Measurements from ENCODE around the gene AR.
"Not testable (repeated sequence)": the region's sequence is repeated elsewhere in the genome, so short reads cannot be mapped to it uniquely, and the experiment has no call there.

DNA sequence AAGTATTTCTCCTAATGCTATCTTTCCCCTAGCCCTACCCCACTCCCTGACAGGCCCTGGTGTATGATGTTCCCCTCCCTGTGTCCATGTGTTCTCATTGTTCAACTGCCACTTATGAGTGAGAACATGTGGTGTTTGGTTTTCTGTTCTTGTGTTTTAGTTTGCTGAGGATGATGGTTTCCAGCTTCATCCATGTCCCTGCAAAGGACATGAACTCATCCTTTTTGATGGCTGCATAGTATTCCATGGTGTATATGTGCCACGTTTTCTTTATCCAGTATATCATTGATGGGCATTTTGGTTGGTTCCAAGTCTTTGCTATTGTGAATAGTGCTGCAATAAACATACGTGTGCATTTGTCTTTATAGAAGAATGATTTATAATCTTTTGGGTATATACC lies 126.9 kb downstream of the AR start:
- TF ChIP-seq RXRA (IDR thresholded peaks at IDR 0.05); JUND (IDR thresholded peaks at IDR 0.05); FOXA1 (IDR thresholded peaks at IDR 0.05); HNF4G (IDR thresholded peaks at IDR 0.05); EGR1 (IDR thresholded peaks at IDR 0.05; ENCODE audit: low read depth in 2 of 2): not testable (repeated sequence)
- TF ChIP-seq, protein P1, sequence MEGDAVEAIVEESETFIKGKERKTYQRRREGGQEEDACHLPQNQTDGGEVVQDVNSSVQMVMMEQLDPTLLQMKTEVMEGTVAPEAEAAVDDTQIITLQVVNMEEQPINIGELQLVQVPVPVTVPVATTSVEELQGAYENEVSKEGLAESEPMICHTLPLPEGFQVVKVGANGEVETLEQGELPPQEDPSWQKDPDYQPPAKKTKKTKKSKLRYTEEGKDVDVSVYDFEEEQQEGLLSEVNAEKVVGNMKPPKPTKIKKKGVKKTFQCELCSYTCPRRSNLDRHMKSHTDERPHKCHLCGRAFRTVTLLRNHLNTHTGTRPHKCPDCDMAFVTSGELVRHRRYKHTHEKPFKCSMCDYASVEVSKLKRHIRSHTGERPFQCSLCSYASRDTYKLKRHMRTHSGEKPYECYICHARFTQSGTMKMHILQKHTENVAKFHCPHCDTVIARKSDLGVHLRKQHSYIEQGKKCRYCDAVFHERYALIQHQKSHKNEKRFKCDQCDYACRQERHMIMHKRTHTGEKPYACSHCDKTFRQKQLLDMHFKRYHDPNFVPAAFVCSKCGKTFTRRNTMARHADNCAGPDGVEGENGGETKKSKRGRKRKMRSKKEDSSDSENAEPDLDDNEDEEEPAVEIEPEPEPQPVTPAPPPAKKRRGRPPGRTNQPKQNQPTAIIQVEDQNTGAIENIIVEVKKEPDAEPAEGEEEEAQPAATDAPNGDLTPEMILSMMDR (IDR thresholded peaks at IDR 0.05; ENCODE audit: low read depth, low read length, missing input control): not testable (repeated sequence)

Data from liver (tissue), 3 donors.